SU-DHL-6 (cell line): ENCODE measurements around the gene SPTLC3.
"Not testable (repeated sequence)": the region's sequence is repeated elsewhere in the genome, so short reads cannot be mapped to it uniquely, and the experiment has no call there.

Experiments
- CTCF ChIP-seq: fragments of 200-600 bp; sonication (generic); IDR thresholded peaks from one replicate; pipeline ENCODE4 v1.5.1; 2017; ENCODE audit warnings: antibody characterized with exemption, mild to moderate bottlenecking, low read length, moderate library complexity; ENCODE audit not compliant: insufficient read depth, poor library complexity, severe bottlenecking
- EZH2phosphoT487 ChIP-seq: fragments of 200-600 bp; sonication (generic), shearing (Covaris generic); conservative IDR thresholded peaks from 2 replicates; pipeline ENCODE4 v1.6.1; 2018; ENCODE audit warnings: mild to moderate bottlenecking, antibody characterized with exemption, low read length, moderate library complexity, mixed read lengths

DNA sequence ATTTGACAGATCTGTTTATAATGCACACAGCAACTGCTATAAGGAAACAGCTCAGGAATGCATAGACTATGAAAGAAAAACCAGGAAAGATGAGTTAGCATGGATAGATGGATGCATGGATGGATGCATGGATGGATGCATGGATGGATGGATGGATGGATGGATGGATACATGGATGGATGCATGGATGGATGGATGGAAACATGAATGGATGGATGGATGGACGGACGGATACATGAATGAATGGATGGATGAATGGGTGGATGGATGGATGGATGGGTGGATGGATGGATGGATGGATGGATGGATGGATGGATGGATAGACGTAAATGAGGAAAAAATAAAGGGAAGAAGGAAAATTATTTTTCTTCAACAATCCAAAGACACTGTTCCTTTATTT is 29.1 kb upstream of the SPTLC3 start:
- TF ChIP-seq CTCF, EZH2phosphoT487: not testable (repeated sequence)
